DND-41 (cell line): ENCODE results near the gene MX2.

ENCODE experiments used
- ATAC-seq: fragments of 200-7000 bp; cut with Tn5 transposase; 3 replicates; pipeline ENCODE4 v1.9.1; 2021; ENCODE audit warnings: low read depth; ENCODE audit not compliant: insufficient read depth
- DNase-seq: peaks from one replicate; pipeline ENCODE4 v3.0.0-alpha.2; 2020
- H2AFZ ChIP-seq: 2 replicates; pipeline ENCODE4 v1.6.0; 2012; ENCODE audit warnings: low read depth, low read length
- H3K27ac ChIP-seq: 2 replicates; pipeline ENCODE4 v1.5.1; 2012; ENCODE audit warnings: low read length, inconsistent platforms
- H3K27me3 ChIP-seq: fragments of 200-600 bp; sonication (generic); 2 replicates; pipeline ENCODE4 v1.6.0; 2012; ENCODE audit warnings: low read length, mild to moderate bottlenecking, inconsistent platforms; ENCODE audit not compliant: insufficient read depth, poor library complexity
- H3K36me3 ChIP-seq: 2 replicates; pipeline ENCODE4 v1.5.1; 2012; ENCODE audit warnings: low read length, inconsistent platforms; ENCODE audit not compliant: insufficient read depth
- H3K4me1 ChIP-seq: 2 replicates; pipeline ENCODE4 v1.5.1; 2012; ENCODE audit warnings: mild to moderate bottlenecking, low read length; ENCODE audit not compliant: insufficient read depth
- H3K4me2 ChIP-seq: 2 replicates; pipeline ENCODE4 v1.6.0; 2012; ENCODE audit warnings: mild to moderate bottlenecking, moderate library complexity, low read length, inconsistent platforms; ENCODE audit not compliant: insufficient read depth
- H3K4me3 ChIP-seq, 2 experiments: fragments of 200-600 bp in 1 of 2; shearing (Covaris generic) in 1 of 2; 2 replicates each; pipeline ENCODE4 v1.5.1; 2012 to 2016; ENCODE audit warnings: inconsistent platforms in 2 of 2, low read length in 2 of 2, mild to moderate bottlenecking in 2 of 2, low read depth in 1 of 2, moderate library complexity in 1 of 2
- H3K79me2 ChIP-seq: 2 replicates; pipeline ENCODE4 v1.6.0; 2012; ENCODE audit warnings: low read length, inconsistent platforms; ENCODE audit not compliant: insufficient read depth
- H3K9ac ChIP-seq: 2 replicates; pipeline ENCODE4 v1.6.0; 2012; ENCODE audit warnings: low read depth, mild to moderate bottlenecking, inconsistent platforms, low read length, moderate library complexity
- H3K9me3 ChIP-seq: 2 replicates; pipeline ENCODE4 v1.5.1; 2012; ENCODE audit warnings: low read length, moderate library complexity, mild to moderate bottlenecking, inconsistent platforms; ENCODE audit not compliant: insufficient read depth, severe bottlenecking
- H4K20me1 ChIP-seq: 2 replicates; pipeline ENCODE4 v1.6.0; 2012; ENCODE audit warnings: low read length; ENCODE audit not compliant: insufficient read depth
- CTCF ChIP-seq: IDR thresholded peaks from 2 replicates; pipeline ENCODE4 v1.5.1; 2012; ENCODE audit warnings: borderline replicate concordance, low read length, moderate library complexity, mild to moderate bottlenecking; ENCODE audit not compliant: poor library complexity, severe bottlenecking; ENCODE audit errors: extremely low read depth
- EZH2 ChIP-seq: IDR thresholded peaks from 3 replicates; pipeline ENCODE4 v1.6.1; 2012; ENCODE audit warnings: borderline replicate concordance, low read depth, mild to moderate bottlenecking, moderate library complexity, low read length, inconsistent platforms; ENCODE audit not compliant: severe bottlenecking

Gene MX2

GRCh38 chr21:41378849-41379248 lies 17.0 kb downstream of the MX2 start:
- H3K27ac ChIP-seq: no peak overlapping the region
- peaks cover 82% of the 10 kb centered on the region for H3K36me3 ChIP-seq
- H3K79me2 ChIP-seq: peaks cover 22% of the 10 kb centered on the region
- ATAC-seq (no peak), DNase-seq (no peak)
- no peak overlapping the region for H2AFZ ChIP-seq
- TF ChIP-seq EZH2: no peak
- TF ChIP-seq CTCF: no peak
- H3K4me2 ChIP-seq: no peak overlapping the region
- H3K4me1 ChIP-seq: peaks cover 7% of the 10 kb centered on the region
- H3K27me3 ChIP-seq: no peaks in the 10 kb centered on the region
- H3K9ac ChIP-seq: no peak overlapping the region
- H3K4me3 ChIP-seq: no peak overlapping the region
- H3K9me3 ChIP-seq: no peaks in the 10 kb centered on the region
- peaks cover 16% of the 10 kb centered on the region; the same call in 1 of the 2 replicates for H4K20me1 ChIP-seq

- Histone ChIP-seq H3K27ac (no peak overlapping the region), H3K4me3 (no peak overlapping the region), H4K20me1 (peaks cover 9% of the 10 kb centered on the region; the same call in 1 of the 2 replicates), H2AFZ (no peak overlapping the region), H3K4me2 (no peak overlapping the region), H3K27me3 (no peaks in the 10 kb centered on the region), H3K36me3 (peaks cover 78% of the 10 kb centered on the region), H3K4me1 (no peaks in the 10 kb centered on the region; the same call in 1 of the 2 replicates), H3K79me2 (peaks cover 12% of the 10 kb centered on the region), H3K9ac (no peak overlapping the region), H3K9me3 (no peaks in the 10 kb centered on the region)
- ATAC-seq (no peak), DNase-seq (no peak)
- TF ChIP-seq CTCF (no peak), EZH2 (no peak)
Observed at GRCh38 chr21:41379901-41380300, 18.1 kb downstream of the MX2 start.

GRCh38 chr21:41381731-41382130 lies 19.9 kb downstream of the MX2 start:
- no peak overlapping the region for H3K4me2 ChIP-seq
- no peaks in the 10 kb centered on the region for H3K79me2 ChIP-seq
- H3K27ac ChIP-seq: no peak overlapping the region
- H3K9me3 ChIP-seq: no peaks in the 10 kb centered on the region
- TF ChIP-seq CTCF (no peak), EZH2 (no peak)
- H3K27me3 ChIP-seq: no peaks in the 10 kb centered on the region
- no peak overlapping the region for H3K4me3 ChIP-seq
- H3K9ac ChIP-seq: no peak overlapping the region
- DNase-seq (no peak), ATAC-seq (no peak)
- H2AFZ ChIP-seq: no peak overlapping the region
- H4K20me1 ChIP-seq: 0 out of 2 replicates have a peak, but pooled peaks cover 4% of the 10 kb centered on the region
- H3K36me3 ChIP-seq: peaks cover 80% of the 10 kb centered on the region
- H3K4me1 ChIP-seq: no peaks in the 10 kb centered on the region
